Fibroblast of pulmonary artery (primary cell): ENCODE measurements around the gene WDR91.

ENCODE experiments used
- DNase-seq: peaks from one replicate; pipeline ENCODE4 v3.0.0-alpha.2; 2010; ENCODE audit warnings: low read depth
- H3K4me3 ChIP-seq: replicated peaks from 2 replicates; pipeline ENCODE4 v1.5.1; 2011; ENCODE audit warnings: low read depth, mild to moderate bottlenecking, control low read depth, low read length, moderate library complexity
- CTCF ChIP-seq: IDR thresholded peaks from 2 replicates; pipeline ENCODE4 v1.5.1; 2011; ENCODE audit warnings: mild to moderate bottlenecking, control low read depth, low read length, inconsistent platforms; ENCODE audit errors: missing control alignments

Gene WDR91

GRCh38 chr7:135185471-135186260 lies 25.7 kb downstream of the WDR91 start:
- no peak for DNase-seq
- H3K4me3 ChIP-seq: no peak overlapping the region
- no peak for TF ChIP-seq CTCF

- H3K4me3 ChIP-seq: no peak overlapping the region
- no peak for TF ChIP-seq CTCF
- no peak for DNase-seq
These were observed 27.0 kb downstream of the WDR91 start for GRCh38 chr7:135184254-135184841.

- DNase-seq: no peak
- no peak for TF ChIP-seq CTCF
- no peak overlapping the region for H3K4me3 ChIP-seq
These were observed 27.8 kb downstream of the WDR91 start for GRCh38 chr7:135183478-135183877.

- no peak overlapping the region for H3K4me3 ChIP-seq
- DNase-seq: no peak
- TF ChIP-seq CTCF: no peak
These were observed 29.2 kb downstream of the WDR91 start for GRCh38 chr7:135181929-135182678.

- no peak overlapping the region for H3K4me3 ChIP-seq
- TF ChIP-seq CTCF: no peak
- DNase-seq: no peak
These were observed 29.9 kb downstream of the WDR91 start for GRCh38 chr7:135181261-135181928.

- no peak overlapping the region for H3K4me3 ChIP-seq
- TF ChIP-seq CTCF: no peak
- DNase-seq: no peak
These were observed 31.2 kb downstream of the WDR91 start for GRCh38 chr7:135180122-135180521.
